ENCODE measurements around the gene RGS7BP. TPM values are rescaled to one million over a fixed set of nuclear protein-coding genes. Genes with fewer than 3 reads are reported as not detected.

The RGS7BP gene
- total and polyA plus RNA-seq, 10 of the 15 experiments (the other 5 are each of a cell fraction or from before 2014, with no cell fraction given): not detected

- TF ChIP-seq PBX3 (IDR thresholded peaks at IDR 0.05; ENCODE audit: insufficient replicate concordance, low read depth, low read length) (no peak), RFX5 (IDR thresholded peaks at IDR 0.05; ENCODE audit: low read depth, low read length) (no peak), IRF3 (IDR thresholded peaks at IDR 0.05) (no peak), HDAC6 (IDR thresholded peaks at IDR 0.05; ENCODE audit: unreplicated experiment) (no peak), NRF1 (conservative IDR thresholded peaks at IDR 0.05; ENCODE audit: low read depth, low read length) (no peak), ZNF384 (IDR thresholded peaks at IDR 0.05; ENCODE audit: borderline replicate concordance, low read depth, low read length) (no peak), SP1 (IDR thresholded peaks at IDR 0.05; ENCODE audit: low read depth, low read length) (no peak), PRDM15 (CRISPR knock-in tag; IDR thresholded peaks at IDR 0.05) (no peak), RCOR1 (conservative IDR thresholded peaks at IDR 0.05; ENCODE audit: low read depth, low read length) (no peak)
Observed at GRCh38 chr5:64507264-64507605, 1.4 kb downstream of the RGS7BP start (continued).
